HG02840 (cell line): ENCODE measurements around the gene KRT83.

Source experiments
- ATAC-seq: cut with Tn5 transposase; IDR thresholded peaks from one replicate; pipeline ENCODE4 v1.9.1; 2021; ENCODE audit warnings: mild to moderate bottlenecking, moderate library complexity, moderate number of reproducible peaks; ENCODE audit not compliant: unreplicated experiment, low FRiP score

The KRT83 gene

GRCh38 chr12:52268212-52268611 lies 53.0 kb downstream of the KRT83 start:
- ATAC-seq = no peak

- no peak for ATAC-seq
Observed at GRCh38 chr12:52267699-52268098, 53.5 kb downstream of the KRT83 start.

- no peak for ATAC-seq
Observed at GRCh38 chr12:52267266-52267665, 53.9 kb downstream of the KRT83 start.

- no peak for ATAC-seq
Observed at GRCh38 chr12:52266514-52266913, 54.7 kb downstream of the KRT83 start.

GRCh38 chr12:52264435-52264825 lies 56.8 kb downstream of the KRT83 start:
- no peak for ATAC-seq
